HG03354 (cell line): ENCODE measurements around the gene ATP8B1.

Source experiments
- ATAC-seq: cut with Tn5 transposase; IDR thresholded peaks from one replicate; pipeline ENCODE4 v1.9.1; 2021; ENCODE audit warnings: mild to moderate bottlenecking; ENCODE audit not compliant: unreplicated experiment, poor library complexity, severe bottlenecking

The ATP8B1 gene

DNA sequence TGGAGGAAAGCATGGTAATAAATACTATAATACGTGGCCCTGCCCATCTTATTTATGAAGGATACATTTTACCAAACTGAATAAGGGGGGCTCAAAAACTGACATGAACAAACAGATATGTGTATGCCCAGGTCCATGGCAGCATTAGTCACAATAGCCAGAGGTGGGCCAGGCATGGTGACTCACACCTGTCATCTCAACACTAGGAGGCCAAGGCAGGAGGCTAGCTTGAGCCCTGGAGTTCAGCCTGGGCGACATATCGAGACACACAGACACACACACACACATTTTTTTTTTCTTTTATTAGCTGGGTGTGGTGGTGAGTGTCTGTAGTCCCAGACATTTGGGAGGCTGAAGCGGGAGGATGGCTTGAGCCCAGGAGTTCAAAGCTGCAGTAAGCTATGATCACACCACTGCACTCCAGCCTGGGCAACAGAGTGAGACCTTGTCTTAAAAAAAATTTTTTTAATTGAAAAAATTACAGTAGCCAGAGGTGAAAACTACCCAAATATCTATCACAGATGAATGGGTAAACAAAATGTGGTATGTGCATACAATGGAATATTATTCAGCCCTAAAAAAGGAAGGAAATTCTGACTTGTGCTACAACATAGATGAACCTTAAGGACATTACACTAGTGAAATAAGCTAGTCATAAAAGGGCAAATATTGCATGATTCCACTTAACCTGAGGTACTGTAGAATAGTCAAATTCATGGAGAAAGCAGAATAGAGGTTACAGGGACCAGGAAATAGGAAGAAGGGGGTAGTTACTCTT, 8.0 kb downstream of the ATP8B1 start:
- ATAC-seq = no peak

DNA sequence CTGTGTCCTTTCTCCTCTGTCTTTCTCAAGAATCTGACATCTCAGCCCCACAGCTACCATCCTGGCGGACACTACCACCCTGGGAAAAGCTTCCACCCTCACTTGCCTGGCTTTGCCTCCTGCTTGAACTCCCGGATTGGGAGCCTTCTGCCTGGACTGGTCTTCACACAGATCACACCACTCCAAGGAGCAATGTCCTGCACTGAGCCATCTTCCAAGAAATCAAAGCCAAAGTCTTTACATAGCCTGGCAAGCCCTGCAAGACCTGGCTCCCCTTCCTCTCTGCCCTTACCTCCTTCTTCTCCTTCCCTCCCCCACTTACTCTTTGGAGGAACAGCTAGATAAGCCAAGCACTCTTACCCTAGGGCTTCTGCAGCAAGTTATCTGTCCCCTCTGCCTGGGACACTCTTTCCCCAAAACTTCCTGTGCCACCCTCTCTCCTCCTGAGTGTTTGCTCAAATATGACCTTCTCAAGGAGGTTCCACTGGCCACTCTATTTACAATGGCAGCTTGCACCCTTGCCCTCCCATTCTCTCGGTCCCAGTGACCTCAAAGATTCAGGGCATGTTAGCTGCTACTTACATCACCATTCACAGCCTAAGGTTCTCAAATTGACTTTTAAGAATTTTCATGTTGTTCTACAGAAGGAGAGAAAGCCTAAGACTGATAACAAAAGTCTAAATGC, 9.7 kb downstream of the ATP8B1 start:
- ATAC-seq = no peak

DNA sequence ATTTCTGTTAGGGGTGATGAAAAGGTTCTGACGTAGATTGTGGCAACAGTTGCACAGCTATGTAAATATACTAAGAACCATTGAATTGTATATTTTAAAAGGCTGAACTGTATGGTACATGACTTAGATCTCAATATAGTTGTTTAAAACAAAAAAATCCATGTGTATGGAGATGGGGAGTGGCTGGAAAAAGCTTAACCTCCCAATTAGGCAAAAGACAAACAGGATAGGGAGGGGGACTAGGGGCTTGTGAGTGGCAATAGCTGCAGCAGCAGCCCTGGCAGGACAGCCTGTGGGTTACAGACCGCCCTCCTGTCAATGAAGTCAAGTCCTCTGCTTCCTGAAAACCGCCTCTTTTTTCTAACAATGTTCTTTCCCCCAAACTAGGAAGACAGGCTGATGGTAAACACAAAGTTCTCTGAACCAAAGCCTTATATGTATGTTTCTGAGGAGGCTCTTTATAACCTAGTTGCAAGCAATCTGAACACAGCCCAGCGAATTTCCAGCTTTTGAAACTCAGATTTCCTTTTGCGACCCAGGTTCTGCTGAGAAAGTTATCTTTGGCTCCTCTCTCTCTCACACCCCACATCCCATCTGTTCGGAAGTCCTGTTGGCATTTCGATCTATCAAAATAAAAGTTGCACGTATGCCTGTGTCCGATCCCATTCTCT, 10.3 kb downstream of the ATP8B1 start:
- no peak for ATAC-seq

DNA sequence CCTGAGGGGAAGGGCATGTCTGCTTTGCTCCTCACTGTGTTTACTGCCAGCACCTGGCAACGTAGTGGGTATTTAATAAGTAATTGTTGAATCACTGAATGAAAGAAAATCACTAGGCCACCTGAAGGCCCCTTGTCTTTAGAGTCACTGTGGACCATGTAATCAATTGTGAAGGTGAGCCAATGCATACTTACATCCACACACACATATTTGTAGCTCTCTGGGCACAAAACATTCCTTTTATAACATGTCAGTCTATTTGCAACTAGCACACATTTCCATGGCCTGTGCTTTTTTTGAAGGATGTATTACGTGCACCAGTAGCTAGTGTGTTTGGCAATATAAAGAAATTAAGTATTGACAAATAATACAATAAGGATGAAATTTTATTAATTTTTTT, 11.2 kb downstream of the ATP8B1 start:
- no peak for ATAC-seq

DNA sequence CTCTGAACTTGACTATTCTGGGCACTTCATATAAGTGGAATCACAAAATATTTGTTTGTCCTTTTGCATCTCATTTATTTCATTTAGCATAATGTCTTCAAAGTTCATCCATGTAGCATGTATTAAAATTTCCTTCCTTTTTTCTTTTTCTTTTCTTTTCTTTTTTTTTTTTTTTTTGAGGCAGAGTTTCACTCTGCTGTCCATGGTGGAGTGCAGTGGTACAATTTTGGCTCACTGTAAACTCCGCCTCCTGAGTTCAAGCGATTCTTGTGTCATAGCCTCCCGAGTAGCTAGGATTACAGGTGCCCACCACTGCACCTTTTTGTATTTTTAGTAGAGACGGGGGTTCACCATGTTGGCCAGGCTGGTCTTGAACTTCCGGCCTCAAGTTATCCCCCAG, 11.9 kb downstream of the ATP8B1 start:
- no peak for ATAC-seq

DNA sequence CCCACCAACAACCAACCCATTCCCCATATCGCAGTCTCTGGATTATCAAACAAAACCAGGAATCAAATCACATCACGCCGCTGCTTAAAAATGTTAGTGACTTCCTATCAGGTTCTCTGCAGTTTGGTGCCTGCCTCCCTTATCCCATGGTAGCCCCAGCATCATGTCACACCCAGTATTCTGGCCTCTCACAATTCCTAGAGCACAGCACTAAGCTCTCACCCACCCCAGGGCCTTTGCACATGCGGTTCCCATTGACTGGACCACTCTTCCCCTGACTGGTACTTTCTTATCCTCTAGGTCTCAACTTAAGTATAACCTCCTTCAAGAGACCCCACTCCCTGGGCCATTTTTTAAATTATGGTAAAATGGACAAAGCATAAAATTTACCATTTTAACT, 12.8 kb downstream of the ATP8B1 start:
- ATAC-seq = no peak

DNA sequence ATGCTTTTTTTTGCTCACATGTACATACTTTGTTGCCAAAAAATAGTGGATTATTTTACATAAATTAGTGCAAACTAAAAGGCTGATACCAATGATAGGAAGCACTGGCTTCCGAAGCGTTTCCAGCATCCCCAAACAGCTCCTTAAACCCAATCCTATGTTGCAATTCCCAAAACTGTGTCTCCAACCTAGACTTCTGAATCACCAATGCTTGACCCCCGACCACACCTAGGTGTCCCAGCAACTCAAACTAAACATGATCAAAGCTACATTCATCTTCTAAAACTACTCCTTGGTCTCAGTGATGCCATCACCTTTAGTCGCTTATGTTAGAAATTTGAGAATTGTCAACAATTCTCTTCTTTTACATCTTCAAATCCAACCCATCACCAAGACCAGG, 13.4 kb downstream of the ATP8B1 start:
- ATAC-seq = no peak

DNA sequence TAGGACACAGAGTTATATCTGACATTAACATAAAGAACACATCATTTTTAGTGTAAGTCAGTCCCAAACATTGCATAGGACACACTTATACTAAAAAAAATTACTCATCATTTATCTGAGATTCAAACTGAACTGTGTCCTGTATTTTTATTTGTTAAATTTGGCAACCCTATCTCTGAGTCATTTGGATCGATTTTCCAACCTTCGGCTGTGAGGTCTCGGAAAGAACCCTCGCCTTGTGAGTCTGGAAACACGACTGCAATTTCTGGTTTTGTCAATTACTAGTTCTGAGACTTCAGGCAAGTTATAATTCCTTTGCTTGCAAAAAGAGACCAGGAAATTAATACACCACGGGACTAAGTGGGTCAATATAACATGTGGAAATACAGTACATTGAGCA, 14.0 kb downstream of the ATP8B1 start:
- ATAC-seq = no peak

DNA sequence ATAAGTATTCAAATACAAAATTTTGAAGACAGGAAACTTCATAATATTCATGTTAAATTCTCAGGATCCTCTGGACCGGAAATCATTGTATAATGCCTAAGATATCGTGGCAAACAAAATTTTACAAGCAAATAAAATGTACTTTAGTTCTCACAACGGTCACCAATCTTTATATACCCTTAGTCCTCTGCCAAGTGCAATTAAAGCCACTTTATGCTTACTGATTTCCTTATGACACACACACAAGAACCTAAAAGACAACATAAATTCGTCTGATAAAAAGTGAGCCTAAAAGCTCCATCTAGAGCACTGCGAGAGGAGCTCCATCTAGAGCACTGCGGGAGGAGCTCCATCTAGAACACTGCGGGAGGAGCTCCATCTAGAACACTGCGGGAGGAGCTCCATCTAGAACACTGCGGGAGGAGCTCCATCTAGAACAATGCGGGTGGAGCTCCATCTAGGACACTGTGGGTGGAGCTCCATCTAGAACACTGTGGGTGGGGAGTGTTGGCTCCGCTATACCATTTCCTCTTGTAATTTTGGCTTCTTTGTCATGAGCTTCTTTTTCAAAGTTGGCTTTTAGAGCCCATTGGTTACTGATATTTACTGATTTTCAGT, 15.9 kb downstream of the ATP8B1 start:
- ATAC-seq = no peak

DNA sequence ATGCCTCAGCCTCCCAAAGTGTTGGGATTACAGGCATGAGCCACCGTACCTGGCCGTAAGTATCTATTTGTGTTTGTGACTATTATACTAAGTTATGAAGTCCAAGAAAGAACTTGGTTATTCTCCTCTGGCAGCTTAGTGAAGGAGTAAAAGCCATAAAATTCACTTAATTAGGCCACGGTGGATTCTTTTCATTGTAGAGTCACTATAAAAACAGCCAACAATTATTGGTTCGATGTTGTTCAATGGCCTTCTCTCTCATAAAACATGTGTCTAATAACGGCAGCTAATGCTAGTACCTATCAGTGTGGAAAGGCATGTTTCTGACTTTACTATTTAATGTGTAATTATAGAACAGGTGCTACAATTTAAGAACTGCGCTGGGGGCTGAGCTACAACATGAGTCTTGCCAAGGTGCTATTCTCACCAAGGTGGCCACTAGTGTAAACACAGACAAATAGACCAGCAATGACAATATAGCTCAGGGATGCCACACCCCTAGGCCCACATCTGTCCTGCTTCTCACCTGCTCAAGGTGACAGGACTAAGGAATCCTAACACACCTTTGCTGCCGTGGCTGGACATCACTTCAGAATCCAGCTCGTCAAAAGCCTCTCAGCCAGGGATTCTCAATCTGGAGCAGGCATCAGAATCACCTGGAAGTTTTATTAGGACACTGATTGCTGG, 17.2 kb downstream of the ATP8B1 start:
- ATAC-seq = no peak

DNA sequence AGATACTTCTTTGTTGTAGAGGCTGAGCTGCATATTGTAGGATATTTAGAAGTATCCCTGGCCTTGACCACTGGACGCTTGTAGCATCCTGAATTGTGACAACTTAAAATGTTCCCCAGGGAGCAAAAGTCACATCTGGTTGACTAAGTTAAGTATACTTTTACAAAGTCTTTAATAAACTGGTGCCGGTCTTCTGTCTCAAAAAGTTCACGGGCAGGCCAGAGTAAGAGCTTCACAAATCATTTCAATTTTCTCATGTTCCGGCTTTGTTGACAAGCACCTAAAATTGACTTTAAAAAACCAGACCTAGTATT, 18.4 kb downstream of the ATP8B1 start:
- no peak for ATAC-seq

DNA sequence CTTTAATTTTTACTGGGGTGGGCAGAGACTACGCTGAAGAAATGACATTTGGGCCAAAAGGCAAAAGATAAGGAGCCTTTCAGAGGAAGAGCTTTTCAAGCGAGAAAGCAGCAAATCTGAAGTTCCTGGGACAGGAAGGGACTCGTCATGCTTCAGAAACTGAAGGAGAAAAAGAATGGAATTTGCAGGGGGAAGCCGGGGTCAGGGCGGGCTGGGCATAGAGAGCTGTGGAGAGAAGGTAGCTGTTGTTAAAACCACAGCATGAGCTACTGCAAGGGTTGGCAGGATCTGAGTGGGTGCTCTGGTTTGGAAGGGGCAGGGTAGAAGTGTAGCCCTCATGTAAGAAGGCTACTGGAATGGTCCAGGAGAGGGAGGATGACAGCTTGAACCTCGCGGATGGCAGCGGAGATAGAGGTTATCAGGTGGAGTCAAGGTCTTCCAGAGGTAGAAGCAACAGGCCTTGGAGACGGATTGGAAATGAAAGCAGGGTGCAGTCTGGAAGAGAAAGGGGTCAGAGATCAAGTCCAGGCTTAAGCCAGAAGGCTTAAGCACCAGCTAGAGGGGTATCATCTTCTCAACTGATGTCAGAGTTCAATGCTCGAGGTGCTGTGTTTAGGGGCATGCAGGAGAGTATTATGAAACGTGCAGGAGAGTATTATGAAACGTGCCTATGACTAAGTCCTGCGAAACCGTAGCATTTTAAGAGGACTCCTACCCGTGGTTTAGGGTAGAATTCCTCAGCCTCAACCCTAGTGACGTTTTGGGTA, 18.9 kb downstream of the ATP8B1 start:
- no peak for ATAC-seq

DNA sequence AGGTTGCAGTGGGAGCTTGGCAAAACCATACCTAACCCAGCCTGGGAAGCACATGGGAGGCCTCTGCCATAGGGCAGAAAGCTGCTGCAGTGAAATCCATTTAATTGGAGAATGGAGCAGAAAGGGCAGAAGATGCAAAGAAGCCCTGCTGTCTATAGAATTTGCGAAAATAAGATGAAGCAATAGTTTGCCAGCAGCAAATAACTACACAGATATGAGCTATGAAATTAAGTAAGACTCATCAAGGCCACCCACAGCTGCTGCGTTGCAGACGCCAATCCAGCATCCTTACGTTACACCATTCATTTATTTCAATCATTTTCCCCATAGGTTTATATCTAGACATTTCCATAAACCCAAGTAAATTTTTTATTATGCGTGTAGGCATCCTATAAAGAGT, 21.1 kb downstream of the ATP8B1 start:
- no peak for ATAC-seq

DNA sequence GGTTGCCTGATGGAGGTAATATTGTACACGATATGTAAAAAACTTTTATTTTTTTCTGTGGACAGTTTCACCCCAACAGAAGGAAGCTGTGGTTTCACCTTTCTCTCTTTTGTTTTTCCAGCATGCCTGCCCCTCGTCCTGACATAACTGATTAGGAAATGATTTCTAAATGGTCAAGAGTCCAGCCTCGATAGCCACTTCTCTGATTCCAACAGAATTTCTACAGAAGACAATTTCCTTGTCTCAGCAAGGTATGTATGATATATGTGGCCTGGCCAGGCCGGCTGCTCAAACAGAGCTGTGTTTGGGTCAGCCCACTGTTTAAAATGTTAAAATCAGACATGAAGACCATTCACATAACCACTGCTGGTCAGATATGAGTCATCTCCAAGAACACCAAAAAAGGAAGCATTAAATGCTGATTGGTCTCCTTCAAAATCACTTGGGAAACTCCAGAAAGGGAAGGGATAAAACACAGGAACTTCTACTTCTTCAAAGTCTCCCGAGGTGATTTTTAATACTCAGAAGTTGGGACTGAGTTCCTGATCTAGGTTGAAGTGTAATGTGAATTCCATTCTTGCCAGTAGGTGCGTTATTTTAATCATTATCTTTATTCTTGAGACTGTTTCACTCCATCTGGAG, 22.3 kb downstream of the ATP8B1 start:
- ATAC-seq = peak; percentile 95

DNA sequence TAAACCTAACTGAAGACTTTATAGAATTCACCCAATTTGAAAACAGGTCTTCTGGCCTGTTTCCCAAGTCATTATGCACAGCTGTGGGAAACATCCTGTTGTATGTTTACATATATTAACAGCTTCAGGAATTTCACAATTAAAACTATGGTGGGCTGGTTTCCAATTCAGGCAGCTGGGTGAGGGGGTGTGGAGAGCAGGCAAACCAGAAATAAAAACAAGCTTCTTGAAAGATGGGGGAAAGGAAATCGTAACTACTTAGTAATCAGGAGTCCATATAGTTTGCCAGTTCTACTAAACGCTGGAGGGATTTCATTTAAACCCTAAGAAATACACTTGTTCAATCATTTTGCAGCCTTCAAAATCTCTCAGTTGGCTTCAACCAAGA, 22.8 kb downstream of the ATP8B1 start:
- no peak for ATAC-seq

DNA sequence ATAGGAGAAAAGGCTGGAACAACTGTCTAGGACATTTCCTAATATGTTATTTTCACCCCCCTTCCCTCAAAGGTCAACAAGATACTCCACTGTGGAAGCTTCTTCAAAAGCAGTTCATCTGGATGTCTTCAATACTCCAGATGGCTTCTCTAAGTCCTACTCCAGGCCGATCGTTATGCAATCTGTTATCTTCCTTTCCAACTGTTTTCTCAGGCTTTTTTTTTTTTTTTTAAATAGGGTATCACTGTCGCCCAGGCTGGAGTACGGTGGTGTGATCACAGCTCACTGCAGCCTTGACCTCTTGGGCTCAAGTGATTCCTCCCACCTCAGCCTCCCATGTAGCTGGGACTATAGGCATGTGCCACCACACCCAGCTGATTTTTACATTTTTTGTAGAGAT, 26.3 kb downstream of the ATP8B1 start:
- no peak for ATAC-seq

DNA sequence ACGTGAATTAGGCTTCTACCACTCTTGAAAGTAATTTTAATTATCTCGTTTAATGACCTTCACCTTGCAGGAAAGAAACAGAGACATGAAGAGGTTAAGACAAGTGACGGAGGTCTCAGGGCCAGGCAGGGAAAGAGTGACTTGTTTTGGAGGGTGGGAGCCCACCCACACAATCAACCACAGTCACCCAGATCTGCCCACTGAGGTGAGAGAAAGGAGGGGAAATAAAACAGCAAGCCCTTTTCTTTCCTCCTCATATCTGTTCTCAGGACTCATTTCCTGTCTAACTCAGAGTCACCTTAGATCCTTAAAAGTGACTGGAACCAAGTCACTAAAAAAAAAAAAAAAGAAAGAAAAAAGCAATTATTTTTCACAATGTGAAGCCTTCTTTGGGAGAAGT, 26.8 kb downstream of the ATP8B1 start:
- ATAC-seq = no peak

DNA sequence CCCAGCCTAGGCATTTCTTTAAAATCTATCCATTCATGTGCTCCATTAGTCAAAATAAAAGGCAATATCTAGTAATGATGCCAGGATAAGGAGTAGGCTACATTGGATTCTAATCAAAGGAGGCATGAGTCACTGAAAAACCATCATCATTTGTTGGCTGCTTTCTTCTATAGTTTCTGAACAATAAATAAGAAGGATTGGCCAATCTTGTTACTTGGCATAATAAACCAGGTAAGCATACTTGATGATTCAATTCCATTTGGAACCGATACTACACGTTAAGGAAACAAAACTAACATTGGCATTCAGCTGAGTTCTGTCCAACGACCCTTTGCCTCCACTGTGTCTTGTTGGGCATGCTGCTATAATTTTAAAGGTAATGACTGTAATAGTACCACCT, 27.2 kb downstream of the ATP8B1 start:
- no peak for ATAC-seq

DNA sequence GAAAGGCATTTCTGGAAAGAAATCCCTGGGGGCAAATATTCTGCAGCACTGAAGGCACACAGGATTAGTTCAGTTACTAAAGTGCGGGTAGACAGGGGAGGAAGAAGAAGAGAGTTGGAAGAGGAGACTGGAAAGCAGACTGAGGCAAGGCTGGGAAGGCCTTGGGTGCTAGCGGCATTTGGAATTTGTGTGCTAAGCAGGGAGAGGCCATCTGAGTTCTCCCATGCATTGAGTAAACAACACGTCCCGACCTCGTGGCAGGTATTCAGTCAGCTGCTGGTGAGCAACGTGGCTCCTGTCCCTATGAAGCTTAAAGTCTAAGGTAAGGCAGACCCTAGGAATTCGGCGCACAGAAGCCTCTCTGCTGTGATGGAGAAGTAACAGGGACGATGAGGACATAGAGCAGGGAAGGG, 30.7 kb downstream of the ATP8B1 start:
- ATAC-seq = no peak
